ENCODE data around the gene AFF1.

- no peak for TF ChIP-seq CTCF (IDR thresholded peaks at IDR 0.05)
- no peak for TF ChIP-seq TCF7L2 (IDR thresholded peaks at IDR 0.05; ENCODE audit: low read depth, low read length)
- TF ChIP-seq POLR2AphosphoS5 (IDR thresholded peaks at IDR 0.05; ENCODE audit: low read depth, low read length): no peak
- no peak for TF ChIP-seq REST (IDR thresholded peaks at IDR 0.05; ENCODE audit: insufficient read depth in 1 of 2, low read depth in 2 of 2, low read length in 1 of 2)
These were observed 73.0 kb downstream of the AFF1 start for GRCh38 chr4:87007528-87008446.

Measured in Panc1 (cell line).